Duodenal mucosa (tissue), 2 donors: ENCODE measurements around the gene DICER1.
A peak's percentile ranks its signal among the peaks of the same experiment; 100 is the strongest.
"Not testable (repeated sequence)": the region's sequence is repeated elsewhere in the genome, so short reads cannot be mapped to it uniquely, and the experiment has no call there.

ENCODE experiments used
- H3K27ac ChIP-seq: one replicate; pipeline ENCODE4 v1.7.0; 2013; ENCODE audit warnings: low read depth, low read length
- H3K27me3 ChIP-seq, 2 donors: one replicate each; pipeline ENCODE4 v1.7.0; 2013; ENCODE audit warnings: low read length in 2 of 2, control low read depth in 1 of 2; ENCODE audit not compliant: insufficient read depth in 2 of 2, control insufficient read depth in 1 of 2
- H3K36me3 ChIP-seq, 2 donors: one replicate each; pipeline ENCODE4 v1.7.0; 2013; ENCODE audit warnings: low read length in 2 of 2, control low read depth in 1 of 2; ENCODE audit not compliant: insufficient read depth in 2 of 2, control insufficient read depth in 1 of 2
- H3K4me1 ChIP-seq, 2 donors: one replicate each; pipeline ENCODE4 v1.7.0; 2013; ENCODE audit warnings: low read length in 2 of 2, control low read depth in 1 of 2; ENCODE audit not compliant: insufficient read depth in 2 of 2, control insufficient read depth in 1 of 2
- H3K4me3 ChIP-seq, 2 donors: one replicate each; pipeline ENCODE4 v1.7.0; 2013; ENCODE audit warnings: low read length in 2 of 2, low read depth in 1 of 2
- H3K9ac ChIP-seq, 2 donors: one replicate each; pipeline ENCODE4 v1.7.0; 2013; ENCODE audit warnings: low read length in 2 of 2, low read depth in 1 of 2
- H3K9me3 ChIP-seq, 2 donors: one replicate each; pipeline ENCODE4 v1.7.0; 2013; ENCODE audit warnings: low read length in 2 of 2, control low read depth in 1 of 2; ENCODE audit not compliant: control insufficient read depth in 1 of 2

Gene DICER1

DNA sequence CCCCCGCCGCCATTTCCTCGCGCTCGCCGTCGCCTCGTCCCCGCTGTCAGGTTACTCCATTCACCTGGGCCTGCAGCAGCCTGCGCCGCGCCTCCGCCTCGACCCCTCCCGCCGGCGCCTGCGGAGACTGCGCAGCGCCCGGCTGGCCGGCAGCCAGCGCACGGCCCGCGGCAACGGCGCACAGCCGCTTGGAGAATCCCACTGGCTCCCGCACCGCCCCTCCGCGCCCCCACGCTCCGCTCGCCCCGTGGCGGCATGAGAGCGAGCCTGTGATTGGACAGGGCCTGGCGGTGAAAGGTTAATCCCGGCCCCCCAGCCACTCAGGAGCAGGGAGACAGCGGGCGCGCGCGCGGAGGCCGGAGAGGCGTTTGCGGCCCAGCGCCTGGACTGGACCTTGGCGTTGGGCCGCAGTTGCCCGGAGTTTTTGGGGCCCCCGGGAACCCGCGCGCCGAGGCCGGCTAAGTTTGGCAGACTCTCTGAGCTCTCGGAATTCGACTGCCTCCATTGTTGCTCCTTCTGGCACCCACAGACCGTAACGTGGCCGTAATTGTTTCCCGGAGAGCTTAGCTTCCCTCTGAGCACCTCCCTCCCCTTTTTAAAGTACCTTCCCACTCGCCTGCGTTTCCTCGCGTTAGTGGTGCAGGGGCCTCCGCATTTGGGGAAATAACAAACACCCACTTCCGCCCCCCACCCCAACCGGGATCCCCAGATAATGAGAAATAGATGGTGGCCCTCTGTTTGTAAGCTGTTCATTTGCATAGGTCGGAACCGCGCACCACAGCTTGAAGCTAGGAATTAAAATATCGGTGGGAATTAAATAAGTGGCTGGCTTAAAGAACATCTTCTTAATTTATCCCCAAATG is at the start of gene DICER1:
Gene DICER1 (minus strand): TSS at position 203 of the 863 bp plus-strand sequence. CDS start 24,071 bp downstream, outside the sequence.
- H3K27ac ChIP-seq = peak within 1 kb of the TSS; percentile 86
- H3K27me3 ChIP-seq = no peaks in the 10 kb centered on the region
- peak within 1 kb of the TSS; percentile 82 to 88 for H3K9ac ChIP-seq
- peaks cover 29 to 35% of the 10 kb centered on the region in 2 donors for H3K4me1 ChIP-seq
- H3K4me3 ChIP-seq = peak within 1 kb of the TSS; percentile 82 to 90
- H3K9me3 ChIP-seq = no peaks in the 10 kb centered on the region
- H3K36me3 ChIP-seq = no peaks in the 10 kb centered on the region

- Histone ChIP-seq H3K9me3 (peaks cover 0 to 5% of the 10 kb centered on the region in 2 donors), H3K4me3 (no peak overlapping the region), H3K9ac (no peak overlapping the region), H3K4me1 (no peaks in the 10 kb centered on the region), H3K27me3 (no peaks in the 10 kb centered on the region), H3K36me3 (peaks cover 14 to 16% of the 10 kb centered on the region in 2 donors), H3K27ac (no peak overlapping the region)
These were observed 49.2 kb upstream of the DICER1 start for GRCh38 chr14:95206534-95206933.

- Histone ChIP-seq H3K36me3 (peaks cover 14 to 16% of the 10 kb centered on the region in 2 donors), H3K4me3 (no peak overlapping the region), H3K4me1 (no peaks in the 10 kb centered on the region), H3K27ac (no peak overlapping the region), H3K27me3 (no peaks in the 10 kb centered on the region), H3K9me3 (peaks cover 0 to 5% of the 10 kb centered on the region in 2 donors), H3K9ac (no peak overlapping the region)
These were observed 47.4 kb upstream of the DICER1 start for GRCh38 chr14:95204705-95205104.

DNA sequence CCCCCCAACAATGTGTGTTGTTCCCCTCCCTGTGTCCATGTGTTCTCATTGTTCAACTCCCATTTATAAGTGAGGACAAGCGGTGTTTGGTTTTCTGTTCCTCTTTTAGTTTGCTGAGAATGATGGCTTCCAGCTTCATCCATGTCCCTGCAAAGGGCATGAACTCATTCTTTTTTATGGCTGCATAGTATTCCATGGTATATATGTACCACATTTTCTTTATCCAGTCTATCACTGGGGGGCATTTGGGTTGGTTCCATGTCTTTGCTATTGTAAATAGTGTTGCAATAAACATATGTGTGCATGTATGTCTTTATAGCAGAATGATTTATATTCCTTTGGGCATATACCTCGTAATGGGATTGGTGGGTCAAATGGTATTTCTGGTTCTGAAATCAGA is 44.4 kb upstream of the DICER1 start:
- H3K4me1 ChIP-seq, H3K4me3 ChIP-seq, H3K9me3 ChIP-seq, H3K9ac ChIP-seq, H3K27me3 ChIP-seq, H3K27ac ChIP-seq: not testable (repeated sequence)
- peaks cover 14 to 16% of the 10 kb centered on the region in 2 donors for H3K36me3 ChIP-seq

DNA sequence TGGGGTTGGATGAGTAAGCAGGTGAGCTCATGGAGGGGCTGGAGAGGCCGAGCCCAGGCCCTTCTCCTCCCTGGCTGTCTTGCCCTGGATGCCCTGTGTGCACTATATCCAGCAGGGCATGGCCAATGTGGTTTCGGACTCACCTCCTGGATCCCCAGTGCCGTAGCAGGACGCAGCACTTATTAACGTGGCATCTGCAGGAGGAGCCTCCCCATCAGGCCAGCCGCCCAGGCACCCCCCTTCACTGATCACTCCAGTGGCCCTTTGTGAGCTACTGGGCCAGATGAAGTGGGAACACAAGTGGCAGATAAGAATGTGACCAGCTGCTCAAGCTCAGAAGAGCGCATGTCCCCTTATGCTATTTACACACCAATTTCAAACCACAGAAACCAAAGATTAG is 43.1 kb upstream of the DICER1 start:
- Histone ChIP-seq H3K4me1 (no peaks in the 10 kb centered on the region), H3K27ac (no peak overlapping the region), H3K27me3 (no peaks in the 10 kb centered on the region), H3K9ac (no peak overlapping the region), H3K36me3 (peaks cover 13 to 16% of the 10 kb centered on the region in 2 donors), H3K4me3 (no peak overlapping the region), H3K9me3 (peaks cover 0 to 5% of the 10 kb centered on the region in 2 donors)

GRCh38 chr14:95199298-95199983 is 42.1 kb upstream of the DICER1 start:
- Histone ChIP-seq H3K9ac (no peak overlapping the region), H3K4me3 (no peak overlapping the region)

DNA sequence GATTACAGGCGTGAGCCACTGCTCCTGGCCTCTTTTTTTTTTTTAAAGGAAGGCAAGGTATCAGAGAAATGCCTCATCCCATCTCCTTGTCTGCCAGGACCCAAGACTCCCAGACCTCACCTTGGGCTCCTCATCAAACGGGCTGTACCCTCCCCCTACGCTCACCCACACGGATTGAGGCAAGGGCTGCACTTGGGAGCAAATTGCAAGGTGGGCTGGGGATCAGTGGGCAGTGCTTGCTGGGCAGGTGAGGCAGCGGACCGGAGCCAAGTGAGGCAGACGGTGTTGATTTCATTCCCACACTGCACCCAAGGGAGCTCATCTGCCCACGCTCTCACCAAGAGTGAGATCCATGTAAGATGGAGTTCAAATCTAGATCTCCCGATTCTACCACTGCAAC is 41.0 kb upstream of the DICER1 start:
- Histone ChIP-seq H3K9ac (no peak overlapping the region), H3K27me3 (no peaks in the 10 kb centered on the region), H3K27ac (no peak overlapping the region), H3K9me3 (no peaks in the 10 kb centered on the region), H3K36me3 (peaks cover 0 to 12% of the 10 kb centered on the region in 2 donors), H3K4me3 (no peak overlapping the region), H3K4me1 (no peaks in the 10 kb centered on the region)

More at GRCh38 chr14:95199298-95199983, 42.1 kb upstream of the DICER1 start:
- H3K9me3 ChIP-seq = no peaks in the 10 kb centered on the region
- no peak overlapping the region for H3K27ac ChIP-seq
- no peaks in the 10 kb centered on the region for H3K27me3 ChIP-seq
- peaks cover 10 to 16% of the 10 kb centered on the region in 2 donors for H3K36me3 ChIP-seq
- no peaks in the 10 kb centered on the region for H3K4me1 ChIP-seq

DNA sequence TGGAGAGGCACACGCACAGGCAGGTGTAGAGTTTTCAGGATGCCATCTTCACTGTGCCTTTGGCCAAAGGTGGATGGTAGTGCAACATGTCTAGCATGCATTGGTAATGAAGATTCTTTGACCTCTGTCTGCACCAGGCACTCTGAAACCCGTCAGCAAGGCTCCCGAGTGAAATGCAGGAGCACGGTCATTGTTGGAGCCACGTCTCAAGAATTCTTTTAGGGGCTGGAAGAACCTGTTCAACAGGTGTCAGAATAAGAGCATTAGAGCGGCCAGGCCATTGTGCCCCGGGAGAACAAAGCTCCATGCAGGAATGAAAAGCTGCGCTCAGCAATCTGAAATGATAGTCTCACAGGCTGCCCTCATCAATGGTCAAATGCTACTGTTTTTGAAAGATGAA is 40.2 kb upstream of the DICER1 start:
- H3K9ac ChIP-seq = no peak overlapping the region
- no peak overlapping the region for H3K4me3 ChIP-seq
- H3K9me3 ChIP-seq = no peaks in the 10 kb centered on the region
- no peaks in the 10 kb centered on the region for H3K27me3 ChIP-seq
- no peak overlapping the region for H3K27ac ChIP-seq
- no peaks in the 10 kb centered on the region for H3K4me1 ChIP-seq
- H3K36me3 ChIP-seq = peaks cover 0 to 5% of the 10 kb centered on the region in 2 donors

DNA sequence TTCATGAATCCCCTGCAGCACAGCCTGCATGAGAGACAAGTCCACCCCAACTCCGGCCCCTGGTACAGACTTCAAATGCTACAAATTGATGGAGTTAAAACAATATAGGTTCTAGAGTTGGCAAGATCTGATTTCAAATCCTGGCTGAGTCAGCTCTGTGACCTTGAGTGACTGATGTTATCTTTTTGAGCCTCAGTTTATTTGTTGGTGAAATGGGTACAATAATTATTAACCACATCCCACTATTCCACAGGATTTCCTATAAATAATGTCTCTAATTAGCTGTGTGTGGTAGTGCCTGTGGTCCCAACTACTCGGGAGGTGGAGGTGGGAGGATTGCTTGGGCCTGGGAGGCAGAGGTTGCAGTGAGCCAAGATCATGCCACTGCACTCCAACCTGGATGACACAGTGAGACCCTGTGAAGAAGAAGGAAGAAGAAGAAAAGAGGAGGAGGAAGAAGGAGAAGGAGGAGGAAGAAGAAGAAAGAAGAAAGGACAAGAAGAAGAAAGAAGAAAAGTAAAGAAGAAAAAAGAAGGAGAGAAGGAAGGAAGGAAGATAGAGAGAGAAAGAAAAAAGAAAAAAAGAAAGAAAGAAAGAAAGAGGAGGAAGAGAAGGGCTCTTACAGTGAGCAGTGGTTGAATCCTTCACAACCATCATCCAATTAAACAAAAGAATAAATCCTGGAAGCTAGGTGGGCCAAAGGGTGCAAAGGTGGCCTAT is 39.7 kb upstream of the DICER1 start:
- Histone ChIP-seq H3K4me3 (no peak overlapping the region), H3K27ac (no peak overlapping the region), H3K9ac (no peak overlapping the region), H3K4me1 (no peaks in the 10 kb centered on the region), H3K9me3 (no peaks in the 10 kb centered on the region), H3K27me3 (no peaks in the 10 kb centered on the region), H3K36me3 (peaks cover 0 to 3% of the 10 kb centered on the region in 2 donors)

DNA sequence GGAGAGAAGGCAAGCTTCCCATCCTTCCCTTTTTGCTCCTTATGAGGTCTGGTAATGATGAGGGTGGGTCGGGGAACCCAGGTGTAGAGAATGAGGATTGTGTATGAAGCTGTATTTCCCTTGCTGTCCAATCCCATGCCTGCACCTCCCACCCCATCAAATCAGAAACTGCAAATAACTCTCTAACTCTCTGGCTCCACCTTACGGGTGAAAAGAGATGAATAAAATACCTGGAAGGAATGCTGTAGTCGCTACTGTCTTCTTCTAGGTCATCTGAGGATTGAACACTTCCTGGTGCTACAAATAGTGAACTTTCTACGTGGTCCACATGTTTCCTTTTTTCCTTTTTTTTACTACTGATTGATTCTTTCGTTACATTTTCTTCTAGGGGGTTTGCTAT is 38.9 kb upstream of the DICER1 start:
- Histone ChIP-seq H3K9me3 (no peaks in the 10 kb centered on the region), H3K27ac (no peak overlapping the region), H3K4me3 (no peak overlapping the region), H3K36me3 (peaks cover 0 to 3% of the 10 kb centered on the region in 2 donors), H3K27me3 (no peaks in the 10 kb centered on the region), H3K9ac (no peak overlapping the region), H3K4me1 (no peaks in the 10 kb centered on the region)
